SK-MEL-5 (cell line): ENCODE data around the gene CTBP2. TPM values are rescaled to one million over a fixed set of nuclear protein-coding genes. Genes with fewer than 3 reads are reported as not detected.

ENCODE experiments used
- DNase-seq: peaks from one replicate; pipeline ENCODE4 v3.0.0-alpha.2; 2016; ENCODE audit warnings: low read depth, low spot score
- in situ Hi-C: cut with HindIII; loops from 2 replicates; pipeline ENCODE4 v1.10.0; 2016; ENCODE audit warnings: low sequenced_read_pairs, high pct_unique_total_duplicates, low pct_unique_long_range_greater_than_20kb
- total RNA-seq: library from RNA; depleted of rRNA; stranded (reverse); fragments of >200 nt; shearing (Covaris generic); gene quantifications from 2 replicates; pipeline ENCODE4 v1.2.3, GENCODE V29; 2014

CTBP2 gene
- total RNA-seq, 1 experiment from 2014 or later, result 38.1 TPM

DNA sequence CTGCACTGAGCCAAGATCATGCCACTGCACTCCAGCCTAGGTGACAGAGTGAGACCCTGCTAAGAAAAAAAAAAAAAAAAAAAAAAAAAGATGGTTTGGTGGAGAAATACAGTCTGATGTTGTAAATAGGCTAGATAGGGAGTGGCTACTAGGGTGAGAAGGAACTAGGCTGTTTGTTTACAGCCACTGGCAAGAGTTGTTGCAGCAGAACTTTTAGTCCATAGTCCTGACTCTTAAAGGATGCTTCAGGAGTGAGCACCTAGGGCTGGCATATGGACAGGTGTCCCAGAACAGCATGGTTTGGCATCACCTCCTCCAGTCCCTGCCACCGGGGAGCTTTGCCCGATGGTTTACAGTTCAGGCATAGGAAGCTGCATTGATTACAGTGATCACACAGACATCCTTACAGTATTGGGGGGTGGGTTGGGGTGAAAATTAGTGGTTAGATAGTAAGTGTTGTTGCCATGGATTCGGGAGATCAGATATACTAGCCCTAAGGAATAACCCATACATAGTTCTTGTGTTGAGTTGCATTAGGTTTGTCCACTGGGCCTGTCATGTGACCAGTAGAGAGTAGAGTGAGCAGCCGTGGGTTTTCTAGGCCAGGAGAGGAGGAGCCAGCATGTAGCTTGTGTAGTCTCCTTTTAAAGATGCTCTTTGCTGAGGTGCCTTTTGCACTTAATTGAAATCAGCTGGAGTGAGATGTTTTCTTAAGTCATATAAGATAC lies 182.6 kb downstream of the CTBP2 start:
- no peak for DNase-seq
- in situ Hi-C loops, result no loop called here

GRCh38 chr10:124977161-124977560 lies 183.2 kb downstream of the CTBP2 start:
- in situ Hi-C loops, result no loop called here

DNA sequence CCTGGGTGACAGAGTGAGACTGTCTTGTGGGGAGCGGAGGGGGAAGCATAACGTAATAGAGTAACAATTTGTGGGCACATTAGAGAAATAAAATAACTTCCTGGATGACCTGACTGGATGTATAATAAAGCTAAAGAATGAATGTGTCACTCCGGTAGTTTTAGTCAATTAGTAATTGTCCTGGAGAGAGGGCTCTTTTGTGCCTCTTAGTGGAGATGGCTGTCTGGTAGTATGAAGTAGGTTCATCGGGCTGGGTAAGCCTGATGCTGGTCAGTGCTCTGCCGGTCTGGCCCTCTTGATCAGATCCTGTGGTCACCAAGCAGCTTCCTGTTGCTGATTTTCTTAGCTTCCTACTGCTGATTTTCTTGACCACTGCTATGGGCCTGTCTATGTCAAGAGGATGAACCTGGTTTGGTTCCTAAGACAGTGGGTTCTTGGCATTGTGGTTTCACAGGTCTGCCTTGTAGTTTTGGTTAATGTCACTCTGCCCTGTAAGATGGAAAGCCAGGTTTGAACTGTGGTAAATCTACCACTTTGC lies 184.3 kb downstream of the CTBP2 start:
- in situ Hi-C loops, result no loop called here
- no peak for DNase-seq

More at GRCh38 chr10:124977161-124977560, 183.2 kb downstream of the CTBP2 start:
- DNase-seq, result no peak

- in situ Hi-C loops, result no loop called here
- DNase-seq, result no peak
Observed at GRCh38 chr10:124974131-124974530, 186.2 kb downstream of the CTBP2 start.

- in situ Hi-C loops, result no loop called here
- DNase-seq, result no peak
Observed at GRCh38 chr10:124972637-124973036, 187.7 kb downstream of the CTBP2 start.

DNA sequence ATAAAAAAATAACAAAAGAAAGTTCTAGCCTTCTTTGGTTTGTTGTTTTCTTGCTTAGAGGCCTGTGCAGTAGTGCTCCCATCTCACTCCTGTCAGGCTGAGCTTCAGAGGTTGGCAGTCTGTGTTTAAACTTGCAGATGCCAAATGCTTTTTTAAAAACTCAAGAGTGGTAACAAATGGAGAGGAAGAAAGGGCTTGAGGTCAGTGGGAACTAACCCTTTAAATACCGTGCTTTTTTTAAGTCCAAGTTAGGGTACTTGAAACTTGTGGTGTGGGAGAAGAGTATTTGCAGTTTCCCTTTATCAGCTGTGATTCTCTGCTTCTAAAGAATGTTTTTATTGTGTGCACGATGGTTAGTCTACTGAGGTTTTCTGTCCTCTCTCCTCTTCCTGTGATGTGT lies 189.1 kb downstream of the CTBP2 start:
- DNase-seq, result no peak
- in situ Hi-C loops, result no loop called here

DNA sequence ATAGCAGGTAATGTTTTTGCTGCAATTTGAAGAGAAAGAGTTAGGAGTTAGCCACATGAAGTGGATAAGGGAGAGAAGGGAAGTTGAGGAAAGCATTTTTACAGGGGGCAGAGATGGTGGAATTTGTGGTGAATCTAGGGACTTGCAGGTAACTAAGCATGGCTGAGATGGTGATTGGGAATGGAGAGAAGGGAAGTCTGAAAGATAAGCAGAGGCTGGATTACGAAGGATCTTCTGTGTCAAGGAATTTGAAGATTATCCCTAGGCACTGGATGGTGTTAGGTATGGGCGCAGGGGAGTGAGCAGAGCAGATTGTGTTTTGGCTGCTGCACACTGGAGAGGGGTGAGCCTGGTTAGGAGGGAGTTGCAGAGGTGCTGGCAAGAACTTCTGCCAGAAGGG lies 193.1 kb downstream of the CTBP2 start:
- in situ Hi-C loops, result no loop called here
- no peak for DNase-seq

GRCh38 chr10:124966008-124966407 lies 194.4 kb downstream of the CTBP2 start:
- no peak for DNase-seq
- in situ Hi-C loops, result no loop called here

GRCh38 chr10:124963866-124964720 lies 196.3 kb downstream of the CTBP2 start:
- DNase-seq, result no peak
- in situ Hi-C loops, result no loop called here

DNA sequence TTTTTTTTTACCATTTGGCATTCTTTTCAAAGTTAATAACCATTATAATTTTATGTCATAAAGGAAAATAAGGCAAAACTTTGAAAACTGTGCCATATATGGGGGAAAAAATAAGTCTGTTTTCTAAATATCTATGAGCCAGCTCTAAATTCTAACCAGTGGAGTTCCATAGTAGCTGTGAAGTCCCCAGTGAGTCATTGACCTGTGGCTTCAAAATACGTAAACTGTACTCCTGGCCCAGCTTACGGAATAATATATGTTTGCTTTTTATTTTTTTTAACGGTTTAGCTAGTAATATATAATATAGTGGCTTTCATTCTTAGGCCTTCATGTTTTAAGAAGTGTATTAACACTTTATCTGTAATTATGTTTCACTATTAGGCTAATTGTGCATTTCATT lies 197.9 kb downstream of the CTBP2 start:
- in situ Hi-C loops, result no loop called here
- no peak for DNase-seq

- DNase-seq, result no peak
- in situ Hi-C loops, result no loop called here
Observed at GRCh38 chr10:124961248-124961570, 199.2 kb downstream of the CTBP2 start.

DNA sequence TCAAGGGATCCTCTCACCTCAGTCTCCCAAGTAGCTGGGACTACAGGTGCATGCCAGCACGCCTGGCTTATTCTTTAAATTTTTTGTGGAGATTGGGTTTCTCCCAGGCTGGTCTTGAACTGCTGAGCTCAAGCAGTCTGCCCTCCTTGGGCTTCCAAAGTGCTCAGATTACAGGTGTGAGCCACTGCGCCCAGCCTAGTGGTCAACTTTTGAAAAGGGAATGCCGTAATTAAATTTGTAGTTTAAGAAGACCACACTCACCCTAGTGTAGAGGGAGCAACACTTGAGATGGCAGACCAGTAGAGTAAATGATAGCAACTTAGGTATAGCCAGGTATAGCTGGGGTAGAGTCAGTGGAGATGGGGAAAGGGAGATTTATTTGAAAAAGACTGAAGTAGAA lies 200.8 kb downstream of the CTBP2 start:
- in situ Hi-C loops, result no loop called here
- DNase-seq, result no peak

DNA sequence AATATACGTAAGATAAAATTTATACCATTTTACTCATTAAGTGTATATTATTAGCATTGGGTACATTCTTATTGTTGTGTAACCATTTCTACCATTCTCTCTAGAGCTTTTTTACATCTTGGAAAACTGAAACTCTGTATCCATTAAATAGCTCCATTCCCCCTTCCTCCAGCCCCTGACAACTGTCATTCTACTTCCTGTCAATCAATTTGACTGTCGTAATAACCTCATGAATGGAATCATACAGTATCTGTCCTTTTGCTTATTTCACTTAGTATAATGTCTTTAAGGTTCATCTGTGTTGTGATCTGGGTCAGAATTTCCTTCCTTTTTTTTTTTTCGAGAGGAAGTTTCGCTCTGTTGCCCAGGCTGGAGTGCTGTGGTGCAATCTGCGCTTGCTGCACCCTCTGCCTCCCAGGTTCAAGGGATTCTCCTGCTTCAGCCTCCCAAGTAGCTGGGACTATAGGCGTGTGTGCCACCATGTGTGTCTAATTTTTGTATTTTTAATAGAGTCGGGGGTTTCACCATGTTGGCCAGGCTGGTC lies 202.9 kb downstream of the CTBP2 start:
- in situ Hi-C loops, result no loop called here
- no peak for DNase-seq

DNA sequence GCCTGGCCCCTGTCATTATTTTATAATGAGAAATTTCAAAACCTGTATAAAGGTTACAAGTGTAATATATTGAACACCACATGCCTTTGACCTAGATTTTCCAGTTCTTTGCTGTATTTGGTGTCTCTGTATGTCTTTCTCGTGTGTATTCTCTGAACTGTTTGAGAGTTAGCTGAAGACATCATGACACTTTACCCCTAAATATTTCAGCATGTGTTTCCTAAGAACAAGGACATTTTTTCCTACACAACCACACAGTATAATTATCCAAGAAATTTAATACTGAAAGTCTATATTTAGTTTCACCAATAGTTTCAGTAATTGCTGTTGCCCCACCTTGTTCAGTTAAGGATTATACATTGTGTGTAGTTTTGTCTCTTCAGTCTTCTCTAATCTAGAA lies 203.6 kb downstream of the CTBP2 start:
- in situ Hi-C loops, result no loop called here
- DNase-seq, result no peak

GRCh38 chr10:124955868-124956267 lies 204.5 kb downstream of the CTBP2 start:
- DNase-seq, result no peak
- in situ Hi-C loops, result no loop called here

DNA sequence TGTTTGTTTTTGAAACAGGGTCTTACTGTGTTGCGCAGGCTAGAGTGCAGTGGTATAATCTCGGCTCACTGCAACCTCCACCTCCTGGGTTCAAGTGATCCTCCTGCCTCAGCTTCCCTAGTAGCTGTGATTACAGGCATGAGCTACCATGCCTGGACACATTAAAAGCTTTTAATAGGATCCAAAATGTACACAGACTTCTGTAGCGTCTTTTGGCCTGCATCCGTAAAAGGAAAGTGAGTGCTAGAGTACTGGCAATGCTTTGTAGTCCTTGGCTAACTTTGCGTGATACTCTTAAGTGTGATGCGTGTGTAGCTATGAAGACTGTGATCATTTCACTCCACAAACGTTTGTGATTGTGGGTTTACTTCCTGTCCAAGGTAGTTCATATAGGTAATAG lies 205.1 kb downstream of the CTBP2 start:
- in situ Hi-C loops, result no loop called here
- DNase-seq, result no peak

- in situ Hi-C loops, result no loop called here
- no peak for DNase-seq
Observed at GRCh38 chr10:124953421-124953820, 206.9 kb downstream of the CTBP2 start.

DNA sequence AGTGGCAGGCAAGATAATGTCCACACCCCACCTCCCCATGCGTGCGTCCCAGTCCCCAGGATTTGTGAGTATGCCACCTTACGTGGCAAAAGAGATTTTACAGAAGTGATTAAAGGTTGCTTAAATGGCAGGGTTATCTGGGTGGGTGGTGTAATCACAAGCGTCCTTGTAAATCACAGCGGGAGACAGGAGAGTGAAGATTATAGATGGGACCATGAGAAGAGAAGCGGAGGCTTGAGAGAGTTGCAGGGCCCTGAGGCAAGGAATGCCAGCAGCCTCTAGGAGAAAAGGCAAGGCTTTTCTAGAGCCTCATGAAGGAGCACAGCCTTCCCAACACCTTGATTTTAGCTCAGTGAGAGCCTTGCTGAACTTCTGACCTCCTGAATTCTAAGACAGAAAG lies 208.2 kb downstream of the CTBP2 start:
- in situ Hi-C loops, result no loop called here
- DNase-seq, result no peak

DNA sequence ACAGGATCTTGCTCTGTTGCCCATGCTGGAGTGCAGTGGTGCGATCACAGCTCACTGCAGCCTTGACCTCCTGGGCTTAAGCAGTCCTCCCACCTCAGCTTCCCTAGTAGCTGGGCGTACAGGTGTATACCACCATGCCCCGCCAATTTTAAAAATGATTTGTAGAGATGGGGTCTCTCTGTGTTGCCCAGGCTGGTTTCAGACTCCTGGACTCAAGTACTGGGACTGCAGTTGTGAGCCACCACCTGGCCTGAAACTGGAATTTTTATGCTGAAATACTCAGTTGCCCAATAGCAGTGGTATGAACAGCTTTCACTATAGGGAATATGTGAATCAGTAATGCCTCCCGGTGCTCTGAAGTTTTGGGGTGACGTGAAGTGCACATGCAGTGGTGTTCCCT lies 210.8 kb downstream of the CTBP2 start:
- no peak for DNase-seq
- in situ Hi-C loops, result no loop called here
